AG20443 (cell line): Measurements from ENCODE around the gene WDR90.
A peak's percentile ranks its signal among the peaks of the same experiment; 100 is the strongest.

Experiments used
- DNase-seq: peaks from one replicate; pipeline ENCODE4 v3.0.0; 2012; ENCODE audit warnings: low spot score, mixed read lengths

The WDR90 gene

DNA sequence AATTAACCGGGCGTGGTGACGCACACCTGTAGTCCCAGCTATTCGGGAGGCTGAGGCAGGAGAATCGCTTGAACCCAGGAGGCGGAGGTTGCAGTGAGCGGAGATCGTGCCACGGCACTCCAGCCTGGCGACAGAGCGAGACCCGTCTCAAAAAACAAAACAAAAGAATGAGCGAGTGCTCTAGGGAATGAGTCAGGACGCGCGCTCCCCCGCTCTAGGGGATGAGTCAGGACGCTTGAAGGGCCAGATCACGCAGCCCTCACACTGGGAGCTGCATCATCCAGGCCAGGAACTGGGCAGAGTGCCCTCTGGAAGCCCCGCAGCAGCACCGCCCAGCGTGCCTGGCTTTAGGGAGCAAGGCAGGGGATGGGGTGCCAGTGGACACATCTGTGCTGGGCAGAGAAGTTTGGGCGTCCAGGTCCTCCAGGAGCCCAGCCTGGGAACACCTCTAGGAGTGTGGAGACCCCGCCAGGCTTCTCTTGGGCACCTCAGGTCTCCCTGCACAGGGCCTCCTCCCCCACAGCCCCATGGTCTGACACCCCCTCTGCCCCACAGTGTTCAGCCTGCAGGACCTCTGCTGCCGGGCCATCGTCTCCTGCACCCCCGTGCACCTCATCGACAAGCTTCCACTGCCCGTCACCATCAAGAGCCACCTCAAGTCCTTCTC lies 22.2 kb upstream of the WDR90 start:
- DNase-seq = peak; percentile 99

DNA sequence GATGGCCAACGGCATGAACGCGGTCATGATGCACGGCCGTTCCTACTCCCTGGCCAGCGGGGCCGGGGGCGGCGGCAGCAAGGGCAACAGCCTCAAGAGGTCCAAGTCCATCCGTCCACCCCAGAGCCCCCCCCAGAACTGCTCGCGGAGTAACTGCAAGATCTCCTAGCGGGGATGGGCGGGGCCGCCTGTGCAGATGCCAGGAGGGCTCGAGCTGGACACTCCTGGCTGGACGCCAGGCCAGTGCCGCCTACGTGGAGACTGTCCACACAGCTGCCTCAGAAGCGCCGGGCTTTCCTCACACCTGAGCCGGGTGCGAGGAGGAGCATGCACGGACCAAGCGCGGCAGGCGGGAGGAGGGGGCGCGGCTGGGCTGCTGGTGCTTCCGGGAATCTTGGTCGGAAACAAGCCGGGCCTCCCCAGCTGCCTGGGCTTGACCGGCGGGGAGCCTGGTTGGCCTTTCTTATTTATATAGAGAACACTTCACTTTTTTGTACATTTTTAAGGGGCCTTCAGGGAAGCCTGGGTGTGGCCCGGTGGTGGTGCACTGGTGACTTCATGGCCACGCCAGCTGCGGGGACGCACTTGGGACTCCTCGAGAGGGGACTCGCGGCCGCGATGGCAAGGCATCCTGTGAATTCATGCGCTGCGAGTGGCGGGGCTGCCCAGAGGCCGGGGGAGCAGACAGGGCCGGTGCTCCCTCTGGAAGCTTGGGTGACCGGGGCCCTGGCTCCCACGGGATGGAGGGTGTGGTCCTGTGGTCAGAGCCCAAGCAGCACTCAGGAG lies 21.5 kb upstream of the WDR90 start:
- no peak for DNase-seq

DNA sequence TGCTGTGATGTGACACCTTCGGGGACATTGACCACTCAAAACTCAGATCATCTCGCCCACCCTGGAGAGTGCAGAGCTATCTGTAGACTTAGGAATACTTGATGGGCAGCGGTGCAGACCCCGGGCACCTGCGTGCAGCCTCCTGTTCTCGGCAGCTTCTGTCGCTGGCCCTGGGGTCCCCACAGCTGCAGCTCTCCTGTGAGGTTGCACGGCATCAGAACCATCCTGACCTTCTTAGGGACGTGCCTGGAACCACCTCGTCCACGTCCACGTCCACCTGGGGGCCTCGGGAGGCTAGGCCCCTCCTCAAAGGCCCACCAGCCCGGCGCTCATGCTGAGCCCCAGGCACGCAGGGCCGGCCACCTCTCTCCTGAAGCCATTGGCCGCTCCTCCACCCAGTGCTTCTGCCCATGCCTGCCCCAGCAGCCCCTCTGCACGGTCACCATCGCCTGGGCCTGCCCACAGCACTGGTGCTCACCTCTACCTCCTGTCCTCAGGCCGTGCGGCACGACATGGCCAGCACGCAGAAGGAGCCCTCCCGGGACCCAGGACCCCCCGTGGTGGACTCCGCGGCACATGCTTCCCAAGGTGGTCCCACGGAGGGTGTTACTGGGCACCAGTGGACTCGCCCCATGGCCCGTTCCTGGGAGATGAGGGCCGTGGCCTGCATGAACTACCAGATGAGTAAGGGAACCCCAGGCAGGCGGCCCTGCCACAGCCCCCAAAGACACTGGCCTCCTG lies 20.7 kb upstream of the WDR90 start:
- no peak for DNase-seq

DNA sequence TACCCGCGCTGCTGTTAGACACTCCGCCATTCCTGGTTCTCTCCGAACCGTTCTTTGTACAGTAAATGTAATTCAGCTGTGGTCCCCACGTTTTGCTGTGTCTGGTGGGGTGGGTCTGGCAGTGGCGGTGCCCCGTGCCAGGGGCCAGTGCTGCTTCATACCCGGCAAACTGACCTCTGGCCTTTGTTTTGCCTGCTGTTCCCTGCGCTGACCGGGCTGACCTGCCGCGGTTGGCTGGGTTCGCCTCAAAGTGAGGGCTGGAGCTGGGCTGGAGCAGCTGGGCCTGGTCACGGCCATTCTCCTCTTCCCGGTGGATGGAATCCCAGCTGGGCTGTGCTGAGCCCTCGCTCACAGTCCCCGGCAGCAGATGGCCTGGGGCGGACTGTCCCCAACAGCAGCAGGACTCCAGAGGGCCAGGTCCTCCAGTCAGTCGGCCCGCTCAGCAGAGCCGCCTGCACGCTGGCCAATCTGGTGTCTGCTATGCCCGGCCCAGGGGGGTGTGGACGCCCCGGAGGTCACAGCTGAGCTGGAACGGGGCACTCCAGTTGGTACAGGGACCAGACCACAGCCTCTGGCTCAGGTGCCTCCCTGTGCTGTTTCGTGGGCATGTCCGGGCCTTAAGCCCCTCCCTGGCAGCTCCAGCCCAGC lies 19.9 kb upstream of the WDR90 start:
- DNase-seq = no peak

DNA sequence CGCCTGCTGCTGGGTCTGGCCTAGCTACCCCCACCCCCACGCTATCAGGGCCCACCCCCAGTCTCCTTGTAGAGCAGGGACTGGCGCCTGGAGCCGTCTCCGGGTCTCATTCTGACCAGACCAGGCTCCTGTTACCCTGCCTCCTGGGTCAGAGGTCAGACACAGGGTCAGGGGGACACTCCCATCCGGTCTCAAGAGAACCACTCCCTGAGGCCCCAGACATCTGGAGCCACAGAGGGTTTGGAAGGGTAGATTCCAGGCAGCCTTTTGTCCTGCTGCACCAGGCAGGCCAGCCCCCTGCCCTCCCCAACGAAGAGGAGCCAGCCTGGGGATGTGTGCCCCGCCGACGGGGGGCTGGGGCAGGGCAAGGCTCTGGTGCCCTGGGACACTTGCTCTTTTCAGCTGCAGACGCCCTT lies 19.3 kb upstream of the WDR90 start:
- DNase-seq = no peak

DNA sequence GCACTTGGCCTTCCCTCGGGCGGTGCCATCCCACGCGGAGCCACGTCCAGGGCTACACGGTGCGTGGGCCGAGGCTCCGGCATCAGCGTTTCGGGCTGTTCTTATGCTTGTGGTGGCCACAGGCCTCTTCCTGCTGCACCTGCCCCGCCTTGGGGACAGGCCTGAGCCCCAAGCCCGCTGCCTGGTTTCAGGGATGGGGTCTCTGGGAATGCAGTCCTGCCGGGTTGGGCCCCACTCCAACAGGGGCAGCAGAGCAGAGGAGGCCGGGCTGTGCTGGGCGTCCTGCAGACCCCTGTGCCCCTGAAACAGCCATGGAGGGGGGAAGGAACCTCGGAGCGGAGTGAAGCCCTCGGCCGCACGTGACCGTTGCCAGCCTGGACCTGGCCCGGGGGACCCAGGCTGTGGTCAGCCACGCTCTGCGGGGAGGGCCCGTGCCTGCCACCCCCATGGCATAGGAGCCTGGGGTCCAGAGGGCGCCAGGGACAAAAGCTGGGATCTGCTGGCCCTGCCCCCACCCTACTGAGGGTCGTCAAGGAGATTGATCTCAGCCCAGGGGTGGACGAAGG lies 18.8 kb upstream of the WDR90 start:
- DNase-seq = no peak

DNA sequence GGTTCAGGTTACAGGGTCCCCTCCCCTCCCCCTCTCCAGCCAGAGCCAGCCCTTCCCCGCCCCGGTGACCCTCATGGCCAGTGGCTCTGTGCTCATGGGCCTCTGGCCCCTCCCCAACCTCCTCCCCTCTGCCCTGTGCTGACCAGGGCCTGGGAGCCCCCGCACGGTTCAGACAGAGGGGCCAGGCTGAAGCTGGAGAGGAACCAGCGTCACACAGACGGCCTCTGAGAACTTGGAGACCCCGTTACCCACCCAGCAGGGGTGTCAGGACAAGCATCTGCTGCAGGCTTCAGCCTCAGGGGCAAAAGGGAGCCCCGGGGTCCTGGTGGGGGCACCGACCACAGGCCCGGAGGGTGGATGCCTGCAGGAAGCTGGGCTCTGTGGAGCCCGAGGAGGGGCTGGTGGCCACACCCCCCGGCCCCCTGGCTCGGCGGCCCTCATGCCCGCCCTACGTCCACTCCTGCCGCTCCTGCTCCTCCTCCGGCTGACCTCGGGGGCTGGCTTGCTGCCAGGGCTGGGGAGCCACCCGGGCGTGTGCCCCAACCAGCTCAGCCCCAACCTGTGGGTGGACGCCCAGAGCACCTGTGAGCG lies 18.3 kb upstream of the WDR90 start, which contains the start of gene WFIKKN1:
WFIKKN1 (plus strand) TSS at position 171 of the 591 bp plus-strand sequence; CDS start at position 440, 269 bp downstream.
- no peak for DNase-seq

DNA sequence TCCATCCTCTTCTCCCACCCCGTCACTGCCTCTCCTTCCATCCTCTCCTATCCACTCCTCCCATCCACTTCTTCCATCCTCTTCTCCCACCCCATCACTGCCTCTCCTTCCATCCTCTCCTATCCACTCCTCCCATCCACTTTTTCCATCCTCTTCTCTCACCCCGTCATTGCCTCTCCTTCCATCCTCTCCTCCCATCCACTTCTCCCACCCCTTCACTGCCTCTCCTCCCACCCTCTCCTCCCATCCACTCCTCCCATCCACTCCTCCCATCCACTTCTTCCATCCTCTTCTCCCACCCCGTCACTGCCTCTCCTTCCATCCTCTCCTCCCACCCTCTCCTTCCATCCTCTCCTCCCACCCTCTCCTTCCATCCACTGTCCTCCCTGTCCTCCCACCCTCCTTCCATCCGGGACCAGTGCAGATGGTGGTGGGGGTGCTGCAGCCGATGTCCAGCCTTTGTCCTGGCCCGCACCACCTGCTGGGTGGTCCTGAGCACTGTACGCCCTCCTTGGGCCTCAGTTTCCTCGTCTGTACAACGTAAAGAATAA lies 17.3 kb upstream of the WDR90 start:
- DNase-seq = no peak

DNA sequence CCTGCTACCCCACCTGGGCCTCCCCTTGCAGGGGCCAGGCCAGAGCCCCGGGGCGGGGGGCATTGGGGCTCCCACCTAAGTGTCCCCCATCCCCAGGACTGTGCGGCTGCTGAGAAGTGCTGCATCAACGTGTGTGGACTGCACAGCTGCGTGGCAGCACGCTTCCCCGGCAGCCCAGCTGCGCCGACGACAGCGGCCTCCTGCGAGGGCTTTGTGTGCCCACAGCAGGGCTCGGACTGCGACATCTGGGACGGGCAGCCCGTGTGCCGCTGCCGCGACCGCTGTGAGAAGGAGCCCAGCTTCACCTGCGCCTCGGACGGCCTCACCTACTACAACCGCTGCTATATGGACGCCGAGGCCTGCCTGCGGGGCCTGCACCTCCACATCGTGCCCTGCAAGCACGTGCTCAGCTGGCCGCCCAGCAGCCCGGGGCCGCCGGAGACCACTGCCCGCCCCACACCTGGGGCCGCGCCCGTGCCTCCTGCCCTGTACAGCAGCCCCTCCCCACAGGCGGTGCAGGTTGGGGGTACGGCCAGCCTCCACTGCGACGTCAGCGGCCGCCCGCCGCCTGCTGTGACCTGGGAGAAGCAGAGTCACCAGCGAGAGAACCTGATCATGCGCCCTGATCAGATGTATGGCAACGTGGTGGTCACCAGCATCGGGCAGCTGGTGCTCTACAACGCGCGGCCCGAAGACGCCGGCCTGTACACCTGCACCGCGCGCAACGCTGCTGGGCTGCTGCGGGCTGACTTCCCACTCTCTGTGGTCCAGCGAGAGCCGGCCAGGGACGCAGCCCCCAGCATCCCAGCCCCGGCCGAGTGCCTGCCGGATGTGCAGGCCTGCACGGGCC lies 16.5 kb upstream of the WDR90 start:
- DNase-seq = no peak

DNA sequence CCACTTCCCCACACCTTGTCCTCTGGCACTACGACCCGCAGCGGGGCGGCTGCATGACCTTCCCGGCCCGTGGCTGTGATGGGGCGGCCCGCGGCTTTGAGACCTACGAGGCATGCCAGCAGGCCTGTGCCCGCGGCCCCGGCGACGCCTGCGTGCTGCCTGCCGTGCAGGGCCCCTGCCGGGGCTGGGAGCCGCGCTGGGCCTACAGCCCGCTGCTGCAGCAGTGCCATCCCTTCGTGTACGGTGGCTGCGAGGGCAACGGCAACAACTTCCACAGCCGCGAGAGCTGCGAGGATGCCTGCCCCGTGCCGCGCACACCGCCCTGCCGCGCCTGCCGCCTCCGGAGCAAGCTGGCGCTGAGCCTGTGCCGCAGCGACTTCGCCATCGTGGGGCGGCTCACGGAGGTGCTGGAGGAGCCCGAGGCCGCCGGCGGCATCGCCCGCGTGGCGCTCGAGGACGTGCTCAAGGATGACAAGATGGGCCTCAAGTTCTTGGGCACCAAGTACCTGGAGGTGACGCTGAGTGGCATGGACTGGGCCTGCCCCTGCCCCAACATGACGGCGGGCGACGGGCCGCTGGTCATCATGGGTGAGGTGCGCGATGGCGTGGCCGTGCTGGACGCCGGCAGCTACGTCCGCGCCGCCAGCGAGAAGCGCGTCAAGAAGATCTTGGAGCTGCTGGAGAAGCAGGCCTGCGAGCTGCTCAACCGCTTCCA lies 15.7 kb upstream of the WDR90 start:
- no peak for DNase-seq

DNA sequence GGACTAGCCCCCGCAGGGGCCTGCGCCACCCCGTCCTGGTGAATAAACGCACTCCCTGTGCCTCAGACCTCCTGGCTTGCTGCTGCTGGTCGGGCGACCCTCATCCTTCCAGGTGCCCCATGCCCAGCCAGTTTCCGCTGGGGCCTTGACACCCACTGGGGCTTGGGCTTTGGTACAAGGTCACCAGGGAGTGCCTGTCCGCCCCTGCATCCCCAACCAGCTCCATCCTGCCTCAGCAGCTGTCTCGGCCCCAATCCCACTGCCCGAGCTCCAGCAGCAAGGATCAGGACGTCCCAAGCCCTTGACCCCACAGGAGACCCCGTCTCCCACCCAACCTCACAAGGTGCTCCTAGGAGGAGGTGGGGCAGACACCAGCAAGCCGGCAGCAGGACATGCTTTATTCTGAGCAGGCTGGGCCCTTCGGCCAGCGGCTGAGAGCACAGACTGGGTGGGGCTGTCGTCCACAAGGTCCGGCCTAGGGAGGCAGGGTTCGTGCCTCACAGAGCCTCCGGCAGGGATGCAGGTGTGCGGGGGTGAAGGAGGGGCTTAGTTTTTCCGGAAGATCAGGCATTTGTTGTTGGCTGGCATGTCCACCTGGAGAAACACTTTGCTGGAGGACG lies 15.0 kb upstream of the WDR90 start:
- no peak for DNase-seq

DNA sequence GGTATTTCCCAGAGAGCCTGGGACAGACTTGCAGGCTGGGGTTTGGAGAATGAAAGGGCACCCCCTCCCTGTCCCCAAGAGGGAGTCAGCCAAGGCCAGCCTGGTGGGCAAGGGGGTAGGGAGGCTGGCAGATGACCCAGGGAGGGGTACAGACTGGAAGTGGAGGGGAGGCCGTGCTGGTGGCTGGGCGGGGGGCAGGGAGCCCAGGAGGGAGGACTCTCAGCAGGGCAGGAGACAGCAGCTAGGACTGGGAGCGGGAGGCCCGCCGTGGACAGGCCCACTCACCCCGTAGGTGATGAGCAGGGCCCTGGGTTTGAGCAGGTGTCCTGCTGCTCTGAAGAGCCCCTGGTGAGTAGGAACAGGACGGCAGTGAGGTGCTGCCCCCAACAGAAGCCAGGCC lies 14.2 kb upstream of the WDR90 start:
- DNase-seq = no peak

DNA sequence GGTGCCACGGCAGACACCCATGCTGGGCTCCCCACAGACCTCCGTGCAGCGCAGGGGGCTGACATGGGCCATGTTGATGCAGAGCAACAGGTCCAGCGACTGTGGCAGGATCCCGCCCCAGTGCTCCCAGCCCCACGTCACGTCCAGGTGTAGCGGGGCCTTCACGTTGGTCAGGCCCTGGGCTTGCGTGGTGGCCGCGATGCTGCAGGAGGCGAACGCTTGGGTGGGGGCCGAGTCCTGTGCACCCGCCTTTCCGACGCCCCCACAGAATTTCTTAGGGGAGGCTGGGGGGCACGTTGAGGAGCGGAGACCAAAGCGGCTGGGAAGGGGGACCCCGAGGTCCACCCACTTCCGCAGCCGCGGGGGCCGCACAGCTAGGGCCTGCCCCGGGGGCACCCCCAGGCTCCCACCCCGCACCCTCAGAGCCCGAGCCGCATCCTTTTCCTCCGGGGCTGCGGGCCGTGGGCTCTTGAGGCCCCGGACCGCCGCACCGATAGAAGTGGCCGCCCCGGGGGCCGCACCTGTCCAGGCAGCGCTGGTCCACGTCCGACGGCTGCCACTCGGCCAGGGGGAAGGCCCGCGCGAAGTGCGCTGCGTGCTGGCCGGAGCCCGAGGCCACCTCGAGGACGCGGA lies 13.5 kb upstream of the WDR90 start:
- no peak for DNase-seq

DNA sequence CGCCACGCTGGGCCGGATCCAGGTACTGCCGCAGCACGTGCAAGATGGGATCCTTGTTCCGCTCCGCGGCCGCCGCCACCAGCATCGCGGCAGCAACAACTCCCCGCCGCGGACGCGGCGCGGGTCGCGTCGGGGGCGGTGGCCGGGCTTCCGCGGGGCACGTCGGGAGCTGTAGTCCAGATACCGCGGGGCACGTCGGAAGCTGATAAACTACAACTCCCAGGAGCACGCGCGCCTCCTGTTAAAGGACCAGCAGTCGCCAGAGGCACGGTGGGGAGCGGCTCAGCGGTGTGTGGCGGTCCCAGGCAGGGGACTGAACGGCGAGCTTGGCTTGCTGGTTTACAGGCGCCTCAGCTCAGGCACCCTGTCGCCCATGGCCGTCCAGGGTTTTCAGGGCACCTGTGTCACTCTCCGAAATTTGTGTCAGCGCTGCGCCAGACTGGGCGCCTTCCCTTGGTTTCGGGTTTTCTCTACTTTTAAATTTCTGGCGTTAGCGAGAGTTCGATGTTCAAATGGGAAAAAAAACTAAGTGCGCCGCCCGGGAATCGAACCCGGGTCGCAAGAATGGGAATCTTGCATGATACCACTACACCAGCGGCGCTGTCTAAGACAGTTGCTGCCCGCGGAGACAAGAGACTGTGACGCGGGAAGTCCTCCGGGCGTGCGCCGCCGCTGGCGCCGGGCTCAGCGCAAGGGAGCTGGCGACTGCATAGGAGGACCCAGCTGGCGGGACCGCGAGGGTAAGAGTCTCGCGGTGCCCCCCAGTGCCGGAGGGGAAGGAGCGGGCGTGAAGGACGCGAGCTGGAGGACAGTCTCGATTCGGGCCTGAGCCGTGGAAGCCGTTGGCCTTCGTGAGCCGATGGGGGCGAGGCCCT lies 12.7 kb upstream of the WDR90 start, which contains the start of gene METTL26:
METTL26 (minus strand) TSS at position 100 of the 875 bp plus-strand sequence; CDS start at position 85, 15 bp downstream.
- peak; percentile 94 for DNase-seq

DNA sequence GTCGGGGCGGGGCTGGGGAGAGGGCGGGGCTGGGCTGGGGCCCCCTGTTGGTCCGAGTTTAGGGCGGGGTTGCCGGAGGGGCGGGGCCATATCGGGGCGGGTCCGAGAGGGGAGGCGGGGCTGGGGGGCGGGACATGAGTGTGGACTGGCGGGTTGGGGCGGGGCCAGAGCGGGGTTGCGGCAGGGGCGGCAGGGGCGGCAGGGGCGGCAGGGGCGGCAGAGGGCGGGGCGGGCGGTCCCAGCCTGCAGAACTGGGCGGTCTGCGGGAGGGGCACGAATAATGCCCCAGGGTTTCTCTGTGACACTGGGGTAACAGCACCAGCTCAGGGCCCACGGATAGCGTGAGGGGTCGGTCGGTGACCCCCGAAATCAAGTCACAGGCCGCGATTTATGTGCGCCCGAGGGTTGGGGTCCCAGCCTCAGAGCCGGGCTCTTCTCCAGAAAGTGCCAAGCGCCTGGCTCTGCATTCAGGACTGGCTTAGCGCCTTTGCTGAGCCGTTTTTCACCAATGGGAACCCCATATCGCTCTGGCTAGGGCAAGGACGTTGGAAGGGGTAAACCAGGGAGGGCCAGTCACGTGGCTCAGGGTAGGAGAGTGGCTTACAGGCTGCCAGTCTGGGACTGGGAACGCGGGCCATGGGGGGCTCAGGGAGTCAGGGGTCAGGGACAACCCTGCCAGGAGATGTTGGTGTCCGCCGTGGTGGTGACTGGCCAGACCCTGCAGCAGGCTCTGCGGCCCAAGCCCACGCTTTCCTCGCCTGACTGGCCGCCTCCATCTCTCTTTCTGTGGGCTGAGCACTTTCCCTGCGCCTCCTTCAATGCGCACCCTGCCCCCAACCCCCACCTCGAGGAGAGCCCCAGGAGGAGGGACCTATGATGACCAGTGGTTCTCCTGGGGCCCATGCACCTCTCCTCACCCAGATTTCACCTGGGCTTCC lies 11.8 kb upstream of the WDR90 start:
- DNase-seq = peak; percentile 99

DNA sequence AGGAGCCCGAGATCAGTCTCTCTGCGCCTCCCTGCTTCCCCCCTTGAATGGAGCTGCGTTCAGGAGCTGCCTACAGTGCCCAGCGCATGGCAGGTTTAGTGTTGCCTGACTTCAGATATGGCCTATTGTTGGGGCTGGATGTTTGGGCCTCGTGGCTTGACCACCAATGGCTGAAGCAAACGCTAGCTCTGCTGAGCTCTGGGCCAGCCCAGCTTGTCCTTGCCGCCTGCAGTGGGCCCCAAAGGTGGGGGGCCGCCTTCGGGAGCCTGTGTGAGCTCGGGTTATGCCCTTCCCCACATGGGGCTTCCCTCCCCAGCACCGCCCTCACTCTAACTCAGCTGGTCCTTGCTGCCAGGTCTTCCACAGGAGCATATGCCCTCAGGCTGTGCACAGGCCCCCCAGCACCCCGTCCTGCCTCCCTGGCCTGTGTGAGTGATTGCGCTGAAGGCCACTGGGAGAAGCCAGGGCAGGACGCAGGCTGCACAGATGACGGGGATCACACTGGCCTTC lies 11.1 kb upstream of the WDR90 start:
- no peak for DNase-seq
